Measurements from ENCODE around the gene UAP1. TPM values are rescaled to one million over a fixed set of nuclear protein-coding genes. Genes with fewer than 3 reads are reported as not detected.

UAP1 gene
- polyA plus RNA-seq, 1 donor from 2014 or later: 40.1 TPM

DNA sequence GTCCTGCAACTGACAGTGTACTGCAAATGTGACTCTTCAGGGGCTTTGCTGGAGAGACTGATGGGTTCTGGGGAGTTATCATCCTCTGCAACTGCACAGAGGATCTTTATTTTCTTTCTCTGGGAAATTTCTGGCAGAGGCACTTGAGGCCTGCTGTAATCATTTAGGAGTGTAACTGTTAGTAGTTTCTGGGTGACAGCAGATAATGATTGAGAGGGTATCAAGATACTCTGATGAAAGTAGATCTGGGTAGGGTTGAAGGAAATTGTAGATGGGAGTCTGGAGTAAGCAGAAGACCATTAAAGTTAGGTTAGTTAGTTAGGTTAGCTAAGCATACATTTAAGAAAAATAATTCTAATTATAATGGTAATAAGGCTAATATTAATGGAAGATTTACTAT lies 59.7 kb downstream of the UAP1 start:
- no peaks in the 10 kb centered on the region for H3K27me3 ChIP-seq (ENCODE audit: insufficient read depth, low read depth, low read length)
- TF ChIP-seq POLR2AphosphoS5 (IDR thresholded peaks at IDR 0.05) (no peak), TAF1 (IDR thresholded peaks at IDR 0.05; ENCODE audit: low read depth) (no peak), EP300 (conservative IDR thresholded peaks at IDR 0.05; ENCODE audit: poor library complexity, severe bottlenecking) (no peak), SMC3 (conservative IDR thresholded peaks at IDR 0.05; ENCODE audit: poor library complexity) (no peak), RAD21 (conservative IDR thresholded peaks at IDR 0.05) (no peak), REST (IDR thresholded peaks at IDR 0.05; ENCODE audit: borderline replicate concordance) (no peak), EZH2 (IDR thresholded peaks at IDR 0.05; ENCODE audit: borderline replicate concordance, insufficient read depth, low read length, poor library complexity, severe bottlenecking) (no peak), CTCF (IDR thresholded peaks at IDR 0.05; ENCODE audit: poor library complexity, severe bottlenecking) (no peak), MXI1 (conservative IDR thresholded peaks at IDR 0.05; ENCODE audit: poor library complexity, severe bottlenecking) (no peak)
- no peaks in the 10 kb centered on the region for H3K9me2 ChIP-seq (ENCODE audit: insufficient read depth, low read length)
- H3K9me3 ChIP-seq (ENCODE audit: low read length): no peaks in the 10 kb centered on the region
- H3K36me3 ChIP-seq (ENCODE audit: insufficient read depth, low read length): no peaks in the 10 kb centered on the region
- no peaks in the 10 kb centered on the region for H4K20me1 ChIP-seq (ENCODE audit: insufficient read depth)
- H3K9ac ChIP-seq (ENCODE audit: low read length): no peak overlapping the region
- no peaks in the 10 kb centered on the region for H3F3A ChIP-seq (ENCODE audit: insufficient read depth, low read length, poor library complexity, severe bottlenecking)
- H3K4me3 ChIP-seq (ENCODE audit: low read length): no peak overlapping the region
- H3K79me2 ChIP-seq (replicated peaks; ENCODE audit: insufficient read depth, low read length): no peaks in the 10 kb centered on the region
- no peak overlapping the region for H3K27ac ChIP-seq (ENCODE audit: low read length)
- no peak overlapping the region for H2AFZ ChIP-seq (ENCODE audit: low read depth, low read length)
- no peak overlapping the region for H3K4me2 ChIP-seq (ENCODE audit: low read length)

- H3K9me2 ChIP-seq (ENCODE audit: insufficient read depth, low read length): no peaks in the 10 kb centered on the region
- H3K4me3 ChIP-seq (ENCODE audit: low read length): no peak overlapping the region
- no peak overlapping the region for H2AFZ ChIP-seq (ENCODE audit: low read depth, low read length)
- TF ChIP-seq CTCF (IDR thresholded peaks at IDR 0.05; ENCODE audit: poor library complexity, severe bottlenecking) (no peak), RAD21 (conservative IDR thresholded peaks at IDR 0.05) (no peak), EZH2 (IDR thresholded peaks at IDR 0.05; ENCODE audit: borderline replicate concordance, insufficient read depth, low read length, poor library complexity, severe bottlenecking) (no peak), TAF1 (IDR thresholded peaks at IDR 0.05; ENCODE audit: low read depth) (no peak), POLR2AphosphoS5 (IDR thresholded peaks at IDR 0.05) (no peak), EP300 (conservative IDR thresholded peaks at IDR 0.05; ENCODE audit: poor library complexity, severe bottlenecking) (no peak), REST (IDR thresholded peaks at IDR 0.05; ENCODE audit: borderline replicate concordance) (no peak), MXI1 (conservative IDR thresholded peaks at IDR 0.05; ENCODE audit: poor library complexity, severe bottlenecking) (no peak), SMC3 (conservative IDR thresholded peaks at IDR 0.05; ENCODE audit: poor library complexity) (no peak)
- no peak overlapping the region for H3K9ac ChIP-seq (ENCODE audit: low read length)
- H3K79me2 ChIP-seq (replicated peaks; ENCODE audit: insufficient read depth, low read length): no peaks in the 10 kb centered on the region
- no peaks in the 10 kb centered on the region for H3K27me3 ChIP-seq (ENCODE audit: insufficient read depth, low read depth, low read length)
- no peaks in the 10 kb centered on the region for H3F3A ChIP-seq (ENCODE audit: insufficient read depth, low read length, poor library complexity, severe bottlenecking)
- no peaks in the 10 kb centered on the region for H3K9me3 ChIP-seq (ENCODE audit: low read length)
- H3K27ac ChIP-seq (ENCODE audit: low read length): no peak overlapping the region
- no peaks in the 10 kb centered on the region for H4K20me1 ChIP-seq (ENCODE audit: insufficient read depth)
- H3K4me2 ChIP-seq (ENCODE audit: low read length): no peak overlapping the region
- H3K36me3 ChIP-seq (ENCODE audit: insufficient read depth, low read length): no peaks in the 10 kb centered on the region
Measured at GRCh38 chr1:162625679-162626078, 64.2 kb downstream of the UAP1 start.
